Vein endothelial cell (primary cell): Measurements from ENCODE around the gene SAE1. TPM values are rescaled to one million over a fixed set of nuclear protein-coding genes. Genes with fewer than 3 reads are reported as not detected.

Source experiments
- small RNA-seq: library from RNA; depleted of rRNA; stranded (forward); fragments of <200 nt; gene quantifications from one replicate; pipeline ENCODE3, GENCODE V24; 2012
- total RNA-seq: library from RNA; depleted of rRNA; stranded (reverse); fragments of >200 nt; gene quantifications from 2 replicates; pipeline ENCODE4 v1.2.3, GENCODE V29; 2012

SAE1 gene
- total RNA-seq = 153 and 194 TPM in 2 replicates

DNA sequence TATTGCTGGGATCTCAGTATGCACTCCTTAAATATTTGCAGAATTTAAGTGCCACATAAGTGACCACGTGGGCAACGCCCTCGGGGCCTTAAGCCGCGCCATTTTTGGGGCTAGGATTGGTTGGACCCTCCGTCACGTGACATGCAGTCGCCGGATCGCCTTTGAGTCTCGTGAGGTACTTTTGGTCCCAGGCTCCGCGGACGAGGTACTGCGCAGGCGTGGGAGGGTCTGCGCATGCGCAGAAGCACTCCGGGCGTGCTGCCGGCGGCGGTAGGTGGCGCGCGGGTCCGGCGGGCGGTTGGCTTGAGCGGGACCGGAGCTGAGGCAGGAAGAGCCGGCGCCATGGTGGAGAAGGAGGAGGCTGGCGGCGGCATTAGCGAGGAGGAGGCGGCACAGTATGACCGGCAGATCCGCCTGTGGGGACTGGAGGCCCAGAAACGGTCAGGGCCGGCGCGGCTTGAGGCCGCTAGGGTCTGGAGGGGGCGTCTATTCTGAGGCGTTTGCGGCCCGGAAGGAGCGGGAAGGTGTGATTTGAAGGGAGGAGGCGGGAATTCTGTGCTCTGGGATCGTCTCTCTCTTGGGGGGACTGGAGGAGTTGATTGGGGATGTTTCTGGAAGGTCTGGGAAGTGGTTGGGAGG, at the start of gene SAE1:
TSS of gene SAE1 (plus strand) at position 247 of the 639 bp plus-strand sequence. CDS start at position 343, 96 bp downstream.

DNA sequence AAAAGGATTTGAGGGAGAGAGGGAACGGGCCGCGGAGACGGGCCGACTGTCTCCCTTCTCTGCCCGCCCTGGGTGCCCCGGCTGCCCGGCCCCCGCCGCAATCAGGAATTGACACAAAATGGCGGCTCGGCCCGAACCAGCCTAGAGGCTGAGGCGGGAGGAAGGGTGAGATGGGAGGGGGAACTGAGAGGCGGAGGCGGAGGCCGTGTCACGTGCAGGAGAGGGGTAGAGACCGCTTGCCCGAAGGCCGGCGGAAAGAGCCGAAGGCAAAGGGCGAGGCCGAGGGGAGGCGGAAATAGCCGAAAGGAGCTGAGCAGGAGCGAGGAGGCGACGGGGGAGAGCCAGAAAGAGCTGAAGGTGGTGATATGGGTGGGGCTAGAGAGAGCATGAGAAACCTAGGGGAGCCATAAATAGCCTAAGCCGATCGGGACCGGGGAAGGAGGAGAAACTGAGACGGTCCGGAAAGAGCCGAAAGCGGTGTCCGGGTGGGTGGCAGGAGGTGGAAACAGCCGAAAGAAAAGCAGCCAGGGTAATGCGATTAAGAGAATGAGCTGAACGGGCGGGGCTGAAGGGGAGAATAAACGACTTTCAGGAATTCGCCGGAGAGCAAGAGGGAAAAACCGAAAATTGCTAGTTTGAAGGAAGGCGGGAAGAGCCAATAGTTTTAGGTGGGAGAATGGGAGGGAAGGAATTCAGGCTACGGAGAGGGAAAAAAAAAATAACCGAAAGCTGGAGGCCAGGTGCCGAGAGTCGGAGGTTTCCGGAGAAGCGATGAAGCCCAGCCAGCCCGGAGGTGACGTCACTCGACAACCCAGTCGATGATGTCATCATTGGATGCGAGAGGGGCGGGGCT, 17.4 kb upstream of the SAE1 start, which contains the start of gene ZC3H4:
TSS of gene ZC3H4 (minus strand) at position 780 of the 853 bp plus-strand sequence. CDS start 1,192 bp downstream, outside the sequence.

DNA sequence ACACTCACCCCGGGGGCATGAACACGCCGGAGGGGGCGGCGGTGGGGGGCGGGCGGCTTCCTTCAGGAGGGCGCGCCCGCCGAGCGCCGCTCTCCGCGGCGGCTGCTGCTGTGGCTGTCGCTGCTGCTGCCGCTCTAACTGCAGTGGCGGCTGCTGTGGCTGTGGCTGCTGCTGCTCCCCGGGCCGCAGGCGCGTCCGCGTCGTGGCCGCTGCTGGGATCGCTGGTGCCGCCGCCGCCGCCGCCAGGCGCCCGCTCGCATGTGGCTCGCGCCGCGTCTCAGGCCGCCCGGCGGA, 100.2 kb downstream of the SAE1 start, which contains the start of gene BBC3:
TSS of gene BBC3 (minus strand) at position 279 of the 294 bp plus-strand sequence. CDS start 2,768 bp downstream, outside the sequence.

DNA sequence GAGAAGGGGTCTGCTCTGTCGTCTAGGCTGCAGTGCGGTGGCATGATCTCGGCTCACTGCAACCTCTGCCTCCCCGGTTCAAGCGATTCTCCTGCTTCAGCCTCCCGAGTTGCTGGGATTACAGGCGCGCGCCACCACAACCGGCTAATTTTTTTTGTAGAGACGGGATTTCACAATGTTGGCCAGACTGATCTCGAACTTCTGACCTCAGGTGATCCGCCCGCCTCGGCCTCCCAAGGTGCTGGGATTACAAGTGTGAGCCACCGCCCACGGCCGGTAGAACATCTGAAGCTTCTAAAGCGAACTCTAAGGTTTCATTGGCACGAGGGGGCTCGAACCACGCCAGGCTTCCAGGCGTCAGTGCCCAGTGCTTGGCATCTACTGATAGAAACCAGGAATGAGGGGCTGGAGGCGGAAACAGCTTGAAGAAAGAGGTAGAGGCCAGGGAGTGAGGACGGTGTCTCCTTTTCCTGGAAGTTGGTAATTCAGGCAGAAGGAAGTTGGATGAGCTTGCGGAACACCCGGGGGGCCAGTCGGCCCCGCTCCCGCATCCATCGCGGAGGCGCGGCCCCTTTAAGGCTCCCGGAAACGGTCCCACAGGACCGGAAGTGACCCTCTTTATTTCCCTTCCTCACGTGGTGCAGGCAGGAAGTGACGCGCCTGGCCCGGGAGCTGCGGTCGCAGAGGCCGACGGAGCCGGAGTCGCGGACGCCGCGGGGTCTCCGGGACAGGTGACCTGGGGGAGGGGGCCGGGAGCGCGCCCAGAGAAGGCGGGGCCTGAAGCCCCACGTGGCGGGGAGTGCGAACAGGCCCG, 125.5 kb downstream of the SAE1 start, which contains the start of gene CCDC9:
TSS of gene CCDC9 (plus strand) at position 647 of the 814 bp plus-strand sequence. CDS start 1,876 bp downstream, outside the sequence.

Small RNA genes within 50 kb of the gene (small RNA-seq; reads per million reads assigned to genes)
- not detected for gene MIR3190

Other genes with a start within 250 kb of the SAE1 start
- gene NPAS1, start 111.0 kb upstream of the SAE1 start, total RNA-seq = 0.29 and 0.33 TPM in 2 replicates
- 18.0 and 22.5 TPM in 2 replicates for gene TMEM160, start 82.2 kb upstream of the SAE1 start, total RNA-seq
- gene ZC3H4, start 17.1 kb upstream of the SAE1 start, total RNA-seq = 26.8 and 27.9 TPM in 2 replicates
- 16.8 and 33.0 TPM in 2 replicates for gene BBC3, start 100.4 kb downstream of the SAE1 start, total RNA-seq
- gene CCDC9, start 125.7 kb downstream of the SAE1 start, total RNA-seq = 4.5 and 5.6 TPM in 2 replicates
- gene INAFM1, start 144.1 kb downstream of the SAE1 start, total RNA-seq = 0.48 and 0.65 TPM in 2 replicates
- not detected in 2 replicates for gene C5AR1, start 179.0 kb downstream of the SAE1 start, total RNA-seq
- not detected in 2 replicates for gene C5AR2, start 201.3 kb downstream of the SAE1 start, total RNA-seq
- 13.7 and 16.7 TPM in 2 replicates for gene DHX34, start 218.5 kb downstream of the SAE1 start, total RNA-seq